ENCODE results near the gene OR6X1. TPM values are rescaled to one million over a fixed set of nuclear protein-coding genes. Genes with fewer than 3 reads are reported as not detected.

Gene OR6X1
- total RNA-seq, 1 experiment from 2014 or later, result not detected

- H3K27me3 Mint-ChIP-seq (ENCODE audit: low read depth), result no peaks in the 10 kb centered on the region
- ChIA-PET CTCF (no interaction called here), POLR2A (no interaction called here)
- H3K4me1 Mint-ChIP-seq, result peaks cover 36% of the 10 kb centered on the region
- H3K4me3 Mint-ChIP-seq, result no peak overlapping the region
- DNase-seq (ENCODE audit: low spot score) (no peak), ATAC-seq (no peak)
- peaks cover 36% of the 10 kb centered on the region for H3K9me3 Mint-ChIP-seq
- H3K36me3 Mint-ChIP-seq, result peaks cover 24% of the 10 kb centered on the region
- TF ChIP-seq ATF6 (CRISPR knock-in tag; IDR thresholded peaks at IDR 0.05) (no peak), ZNF532 (CRISPR knock-in tag; IDR thresholded peaks at IDR 0.05; ENCODE audit: borderline replicate concordance) (no peak), IRF1 (CRISPR knock-in tag; IDR thresholded peaks at IDR 0.05) (no peak), NR3C1 (CRISPR knock-in tag; conservative IDR thresholded peaks at IDR 0.05; ENCODE audit: low read depth) (no peak), USF2 (CRISPR knock-in tag; IDR thresholded peaks at IDR 0.05) (no peak), ATF2 (CRISPR knock-in tag; IDR thresholded peaks at IDR 0.05; ENCODE audit: borderline replicate concordance, low read depth) (no peak), ELF4 (CRISPR knock-in tag; IDR thresholded peaks at IDR 0.05; ENCODE audit: low read depth) (no peak), MXD4 (CRISPR knock-in tag; IDR thresholded peaks at IDR 0.05; ENCODE audit: borderline replicate concordance) (no peak), ZNF671 (CRISPR knock-in tag; IDR thresholded peaks at IDR 0.05) (no peak), USF1 (CRISPR knock-in tag; IDR thresholded peaks at IDR 0.05) (no peak), ZNF281 (CRISPR knock-in tag; IDR thresholded peaks at IDR 0.05) (no peak), CREM (CRISPR knock-in tag; IDR thresholded peaks at IDR 0.05) (no peak), E2F5 (CRISPR knock-in tag; IDR thresholded peaks at IDR 0.05) (no peak), FOXK1 (CRISPR knock-in tag; IDR thresholded peaks at IDR 0.05) (no peak), SOX15 (CRISPR knock-in tag; IDR thresholded peaks at IDR 0.05) (no peak), ETV6 (CRISPR knock-in tag; IDR thresholded peaks at IDR 0.05) (no peak), AR (CRISPR knock-in tag; IDR thresholded peaks at IDR 0.05) (no peak), NFE2L1 (CRISPR knock-in tag; IDR thresholded peaks at IDR 0.05) (no peak), MYBL2 (CRISPR knock-in tag; IDR thresholded peaks at IDR 0.05) (no peak), HMGA2 (CRISPR knock-in tag; IDR thresholded peaks at IDR 0.05) (no peak)
- no peak overlapping the region for H3K27ac Mint-ChIP-seq
These were observed 16.4 kb upstream of the OR6X1 start for GRCh38 chr11:123770712-123771111.
